Right hindlimb (tissue), 1 donor: ENCODE measurements around the gene FUT6.
A peak's percentile ranks its signal among the peaks of the same experiment; 100 is the strongest.
"Not testable (repeated sequence)": the region's sequence is repeated elsewhere in the genome, so short reads cannot be mapped to it uniquely, and the experiment has no call there.

Experiments used
- DNase-seq: peaks from one replicate; pipeline ENCODE4 v3.0.0-alpha.2; 2018

Gene FUT6, protein sequence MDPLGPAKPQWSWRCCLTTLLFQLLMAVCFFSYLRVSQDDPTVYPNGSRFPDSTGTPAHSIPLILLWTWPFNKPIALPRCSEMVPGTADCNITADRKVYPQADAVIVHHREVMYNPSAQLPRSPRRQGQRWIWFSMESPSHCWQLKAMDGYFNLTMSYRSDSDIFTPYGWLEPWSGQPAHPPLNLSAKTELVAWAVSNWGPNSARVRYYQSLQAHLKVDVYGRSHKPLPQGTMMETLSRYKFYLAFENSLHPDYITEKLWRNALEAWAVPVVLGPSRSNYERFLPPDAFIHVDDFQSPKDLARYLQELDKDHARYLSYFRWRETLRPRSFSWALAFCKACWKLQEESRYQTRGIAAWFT

DNA sequence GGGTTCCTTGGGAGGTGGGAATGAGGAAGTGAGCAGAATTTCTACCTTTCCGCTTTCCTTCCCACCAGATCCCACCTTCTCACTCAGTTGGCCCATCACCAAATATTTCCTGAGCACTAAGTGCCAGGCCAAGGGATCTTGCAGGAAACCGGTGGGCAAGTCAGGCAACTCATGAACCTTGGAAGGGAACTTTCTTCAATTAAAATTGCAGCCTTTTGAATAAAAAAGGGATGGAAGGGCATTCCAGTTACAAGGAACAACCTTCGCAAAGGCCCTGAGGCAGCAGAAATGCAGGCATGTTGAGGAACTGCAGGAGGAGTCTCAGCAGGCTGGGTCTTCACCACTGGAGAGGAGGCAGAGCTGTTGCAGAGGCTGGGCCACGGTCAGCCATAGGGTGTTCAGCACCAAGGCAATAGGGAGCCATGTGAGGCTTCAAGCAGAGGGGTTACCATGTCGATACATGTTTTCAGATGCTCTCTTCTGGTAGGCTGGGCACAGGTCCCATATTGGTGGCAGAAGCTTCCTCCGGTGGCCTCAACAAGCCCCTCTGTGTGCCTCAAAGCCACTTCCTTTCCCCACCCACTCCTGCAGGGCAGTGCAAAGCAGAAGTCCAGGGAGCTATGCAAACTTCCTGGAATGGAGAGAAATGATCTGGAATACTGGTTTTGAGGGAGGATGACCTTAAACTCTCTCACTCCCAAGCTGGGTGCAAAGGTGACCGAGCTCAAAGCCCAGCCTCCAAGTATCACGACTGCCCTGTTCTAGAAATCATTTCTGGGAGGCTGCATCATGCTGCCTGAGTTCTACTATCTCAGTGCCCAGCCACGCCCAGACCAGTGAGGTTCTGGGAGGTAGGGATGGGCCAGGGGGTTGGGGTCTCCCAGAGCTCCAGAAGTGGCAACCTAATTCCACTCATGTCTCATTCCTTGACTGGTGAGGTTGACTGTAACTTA is at the start of gene FUT6:
FUT6 (minus strand) TSS at position 638 of the 953 bp plus-strand sequence. CDS start 7,135 bp downstream, outside the sequence.
- no peak for DNase-seq

DNA sequence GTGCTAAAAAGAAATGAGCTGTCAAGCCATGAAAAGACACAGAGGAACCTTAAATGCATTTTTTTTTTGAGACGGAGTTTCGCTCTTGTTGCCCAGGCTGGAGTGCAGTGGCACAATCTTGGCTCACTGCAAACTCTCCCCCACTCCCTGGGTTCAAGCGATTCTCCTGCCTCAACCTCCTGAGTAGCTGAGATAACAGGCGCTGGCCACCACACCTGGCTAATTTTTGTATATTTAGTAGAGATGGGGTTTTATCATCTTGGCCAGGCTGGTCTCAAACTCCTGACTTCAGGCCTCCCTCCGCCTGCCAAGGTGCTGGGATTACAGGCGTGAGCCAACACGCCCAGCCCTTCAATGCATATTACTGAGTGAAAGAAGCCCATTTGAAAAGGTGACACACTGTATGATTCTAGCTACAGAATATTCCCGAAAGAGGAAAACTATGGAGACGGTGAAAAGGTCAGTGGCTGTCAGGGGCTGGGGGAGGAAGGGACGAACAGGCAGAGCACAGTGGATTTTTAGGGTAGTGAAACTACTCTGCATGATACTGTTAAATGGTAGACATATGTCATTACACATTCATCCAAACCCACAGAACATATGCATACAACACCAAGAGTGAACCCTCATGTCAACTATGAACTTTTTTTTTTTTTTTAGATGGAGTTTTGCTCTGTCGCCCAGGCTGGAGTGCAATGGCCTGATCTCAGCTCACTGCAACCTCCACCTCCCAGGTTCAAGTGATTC is 44.7 kb upstream of the FUT6 start:
- not testable (repeated sequence) for DNase-seq

DNA sequence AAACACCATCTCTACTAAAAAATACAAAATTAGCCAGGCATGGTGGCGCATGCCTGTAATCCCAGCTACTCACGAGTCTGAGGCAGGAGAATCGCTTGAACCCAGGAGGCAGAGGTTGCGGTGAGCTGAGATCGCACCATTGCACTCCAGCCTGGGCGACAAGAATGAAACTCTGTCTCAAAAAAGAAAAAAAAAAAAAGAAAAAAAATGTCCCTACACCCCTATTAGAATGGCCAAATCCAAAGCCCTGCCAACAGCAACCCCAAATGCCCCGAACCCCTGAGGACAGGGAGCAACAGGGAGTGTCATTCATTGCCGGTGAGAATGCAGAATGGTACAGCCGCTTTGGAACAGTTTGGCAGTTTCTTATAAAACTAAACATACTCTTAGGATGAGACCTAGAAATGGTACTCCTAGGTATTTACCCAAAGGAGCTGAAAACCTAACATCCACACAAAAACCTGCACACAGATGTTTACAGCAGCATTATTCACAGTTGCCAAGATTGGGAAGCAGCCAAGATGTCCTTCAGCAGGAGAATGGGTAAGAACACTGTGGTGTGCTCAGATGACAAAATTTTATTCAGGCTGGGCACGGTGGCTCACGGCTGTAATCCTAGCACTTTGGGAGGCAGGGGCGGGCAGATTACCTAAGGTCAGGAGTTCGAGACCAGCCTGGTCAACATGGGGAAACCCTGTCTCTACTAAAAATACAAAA is 43.8 kb upstream of the FUT6 start:
- DNase-seq: not testable (repeated sequence)

DNA sequence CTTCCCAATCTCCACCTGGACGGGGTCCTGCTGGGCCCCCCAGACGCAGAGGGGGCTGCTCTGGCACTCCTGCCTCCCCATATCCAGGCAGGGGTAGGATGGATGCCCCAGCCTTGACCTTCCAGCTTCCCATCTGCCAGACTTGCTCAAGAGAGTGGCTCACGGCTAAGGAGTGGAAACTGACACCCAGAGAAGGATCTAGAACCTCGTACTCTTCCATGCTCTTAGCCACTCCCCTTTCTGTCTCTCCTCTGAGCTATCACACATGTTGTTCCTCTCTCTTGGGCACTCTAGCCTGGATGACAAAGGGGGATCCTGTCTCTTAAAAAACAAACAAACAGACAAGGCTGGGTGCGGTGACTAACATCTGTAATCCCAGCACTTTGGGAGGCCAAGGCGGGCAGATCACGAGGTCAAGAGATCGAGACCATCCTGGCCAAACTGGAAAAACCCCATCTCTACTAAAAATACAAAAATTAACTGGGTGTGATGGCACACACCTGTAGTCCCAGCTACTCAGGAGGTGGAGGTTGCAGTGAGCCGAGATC is 43.0 kb upstream of the FUT6 start:
- DNase-seq: no peak

DNA sequence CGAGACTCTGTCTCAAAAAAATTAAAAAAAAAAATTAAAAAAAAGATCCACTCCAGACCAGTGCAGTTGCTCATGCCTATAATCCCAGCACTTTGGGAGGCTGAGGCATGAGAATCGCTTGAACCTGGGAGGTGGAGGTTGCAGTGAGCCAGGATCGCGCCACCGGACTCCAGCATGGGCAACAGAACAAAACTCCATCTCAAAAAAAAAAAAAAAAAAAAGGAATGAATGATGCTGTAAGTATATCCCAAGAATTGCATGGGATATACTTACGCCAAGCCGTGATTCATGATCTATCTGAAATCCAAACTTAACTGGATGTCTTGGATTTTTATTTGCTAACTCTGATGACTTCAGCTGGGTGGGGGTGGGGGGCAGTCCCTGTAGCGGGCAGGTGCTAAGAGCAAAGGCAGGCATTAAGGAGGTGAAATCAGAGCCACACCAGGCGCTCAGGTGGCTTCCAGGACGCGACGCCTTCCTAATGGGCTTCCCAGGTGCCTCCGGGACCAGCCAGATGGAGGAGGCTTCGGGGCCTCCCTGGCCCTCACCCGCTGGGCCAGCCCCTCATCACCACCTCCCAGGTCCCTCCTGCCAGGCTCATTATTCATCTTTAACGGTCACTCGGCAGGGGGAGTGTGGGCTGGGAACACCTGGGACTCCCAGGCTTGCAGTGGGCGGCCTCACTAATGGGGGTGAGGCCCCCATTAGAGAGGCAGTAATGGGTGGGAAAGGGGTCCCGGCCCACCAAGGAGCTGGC is 42.2 kb upstream of the FUT6 start:
- no peak for DNase-seq

DNA sequence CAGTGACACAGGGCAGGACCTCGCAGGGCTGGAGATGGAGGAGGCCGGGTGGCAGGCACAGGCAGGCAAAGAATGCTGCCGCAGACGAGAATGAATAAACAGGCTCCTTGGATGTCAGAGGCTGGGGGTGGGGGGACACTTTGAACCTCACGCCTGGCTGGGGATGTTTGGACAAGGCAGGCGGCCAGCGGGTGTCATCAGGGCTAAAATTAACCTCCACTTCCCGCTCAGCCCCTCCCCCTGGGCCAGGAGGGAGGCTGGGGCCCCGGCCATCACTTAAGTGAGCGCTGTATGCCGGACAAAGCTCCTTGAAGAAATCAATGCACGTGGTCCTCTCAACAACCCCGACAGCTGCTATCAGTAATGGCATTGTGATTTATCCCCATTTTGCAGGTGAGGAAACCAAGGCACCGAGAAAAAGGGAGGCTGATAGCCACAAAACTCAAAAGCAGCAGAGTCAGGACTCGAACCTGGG is 41.1 kb upstream of the FUT6 start:
- DNase-seq: peak; percentile 86

DNA sequence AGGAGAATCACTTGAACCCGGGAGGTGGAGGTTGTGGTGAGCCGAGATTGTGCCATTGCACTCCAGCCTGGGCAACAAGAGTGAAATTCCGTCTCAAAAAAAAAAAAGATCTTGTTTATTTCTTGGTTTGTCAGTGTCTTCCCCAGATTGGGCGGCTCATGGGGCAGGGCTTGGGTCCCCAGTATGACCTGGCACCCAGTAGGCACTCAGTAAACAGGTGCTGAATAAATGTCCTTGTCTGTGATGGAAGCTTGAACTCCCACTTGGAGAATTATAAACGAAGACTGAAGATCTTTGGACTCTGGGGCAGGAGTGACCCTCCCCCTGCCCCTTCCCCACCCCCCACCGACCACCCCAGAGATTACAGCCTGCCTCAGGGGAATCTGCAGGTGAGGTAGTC is 40.7 kb upstream of the FUT6 start:
- no peak for DNase-seq

DNA sequence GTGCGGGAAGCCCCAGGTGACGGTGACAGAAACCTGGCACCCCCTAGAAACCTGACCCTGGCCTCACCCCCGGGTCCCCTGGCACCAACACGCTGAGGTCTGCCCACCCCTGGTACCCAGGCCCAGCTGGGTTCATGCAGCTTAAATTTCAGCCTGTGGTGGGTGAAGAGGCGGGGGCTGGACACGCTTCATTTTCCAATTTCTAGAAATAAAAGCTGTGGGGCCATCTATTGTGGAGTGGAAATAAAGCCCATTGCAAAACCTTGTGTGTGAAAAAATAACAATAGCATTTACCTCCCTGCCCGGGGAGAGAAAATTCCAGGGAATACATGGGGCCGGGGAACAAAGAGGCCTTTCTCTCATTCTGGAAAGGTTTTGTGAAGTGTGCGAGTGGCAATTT is 38.4 kb upstream of the FUT6 start:
- DNase-seq: no peak

DNA sequence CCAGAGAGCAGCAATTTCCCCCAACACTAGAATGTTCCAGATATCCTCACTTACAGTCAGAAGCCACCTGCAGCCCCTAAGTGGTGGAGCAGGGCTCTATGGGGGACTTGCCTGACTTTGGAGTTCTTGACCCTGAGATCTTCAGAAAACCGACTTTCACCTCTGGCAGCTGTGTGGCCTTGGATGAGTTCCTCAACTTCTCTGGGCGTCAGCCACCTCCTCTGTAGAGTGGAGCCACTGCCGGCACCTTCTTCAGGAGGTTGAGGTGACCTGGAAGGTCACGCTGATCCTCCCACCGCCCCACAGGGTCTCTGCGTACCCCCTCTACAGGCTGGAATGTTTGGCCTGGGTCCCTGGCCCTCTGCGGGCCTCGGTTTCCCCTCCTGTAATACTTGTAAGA is 37.9 kb upstream of the FUT6 start:
- DNase-seq: no peak

DNA sequence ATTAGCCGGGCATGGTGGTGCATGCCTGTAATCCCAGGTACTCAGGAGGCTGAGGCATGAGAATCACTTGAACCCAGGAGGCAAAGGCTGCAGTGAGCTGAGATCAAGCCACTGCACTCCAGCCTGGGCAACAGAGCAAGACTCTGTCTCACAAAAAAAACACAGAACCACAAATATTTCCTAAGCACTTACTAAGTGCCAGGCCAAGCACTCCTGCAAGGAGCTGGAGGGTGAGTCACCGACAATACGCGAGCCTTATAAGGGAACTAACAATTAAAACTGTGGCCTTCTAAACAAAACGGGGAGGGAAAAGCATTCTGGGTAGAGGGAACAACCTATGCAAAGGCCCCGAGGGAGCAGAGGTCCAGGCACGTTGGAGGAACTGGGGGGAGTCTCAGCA is 35.0 kb upstream of the FUT6 start:
- not testable (repeated sequence) for DNase-seq

DNA sequence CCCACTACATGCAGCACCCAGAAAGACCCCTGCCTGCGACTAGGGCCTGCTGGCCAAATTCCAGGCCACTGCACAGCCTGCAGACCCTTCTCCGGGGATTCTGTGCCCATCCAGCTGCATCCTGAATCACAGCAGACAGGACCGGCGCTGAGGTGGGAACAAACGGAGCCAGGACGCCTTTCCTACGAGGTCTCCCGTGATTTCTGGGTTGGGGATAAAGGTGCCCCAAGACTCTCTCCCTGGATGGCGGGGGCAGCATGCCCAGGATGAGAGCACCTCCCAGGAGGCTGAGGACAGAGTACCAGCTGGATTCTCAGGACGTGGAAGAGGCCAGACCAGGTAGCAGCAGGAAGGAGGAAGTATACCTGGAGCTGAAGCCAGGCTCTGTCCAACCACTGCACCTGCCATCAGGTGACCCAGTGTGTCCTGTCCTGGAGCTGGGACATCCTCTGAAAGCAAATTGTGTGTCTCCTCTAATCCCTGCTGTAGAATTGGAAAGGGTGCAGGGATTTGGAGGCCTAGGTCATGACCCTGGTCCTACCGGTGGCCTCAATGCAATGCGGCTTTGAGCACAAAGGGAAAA is 34.2 kb upstream of the FUT6 start:
- no peak for DNase-seq

DNA sequence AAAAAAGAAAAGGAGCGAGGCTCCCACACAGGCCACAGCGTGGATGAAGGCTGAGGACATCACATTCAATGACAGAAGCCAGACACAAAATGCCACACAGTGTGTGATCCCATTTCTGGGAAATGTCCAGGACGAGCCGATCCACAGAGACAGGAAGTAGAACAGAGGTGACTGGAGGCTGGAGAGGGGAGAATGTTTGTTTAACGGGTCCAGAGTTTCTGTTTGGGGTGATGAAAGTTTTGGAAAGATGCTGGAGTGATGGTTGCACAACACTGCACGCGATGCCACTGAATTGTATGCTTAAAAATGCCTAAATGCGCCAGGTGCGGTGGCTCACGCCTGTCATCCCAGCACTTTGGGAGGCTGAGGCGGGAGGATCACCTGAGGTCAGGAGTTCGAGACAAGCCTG is 31.5 kb upstream of the FUT6 start:
- DNase-seq: no peak

DNA sequence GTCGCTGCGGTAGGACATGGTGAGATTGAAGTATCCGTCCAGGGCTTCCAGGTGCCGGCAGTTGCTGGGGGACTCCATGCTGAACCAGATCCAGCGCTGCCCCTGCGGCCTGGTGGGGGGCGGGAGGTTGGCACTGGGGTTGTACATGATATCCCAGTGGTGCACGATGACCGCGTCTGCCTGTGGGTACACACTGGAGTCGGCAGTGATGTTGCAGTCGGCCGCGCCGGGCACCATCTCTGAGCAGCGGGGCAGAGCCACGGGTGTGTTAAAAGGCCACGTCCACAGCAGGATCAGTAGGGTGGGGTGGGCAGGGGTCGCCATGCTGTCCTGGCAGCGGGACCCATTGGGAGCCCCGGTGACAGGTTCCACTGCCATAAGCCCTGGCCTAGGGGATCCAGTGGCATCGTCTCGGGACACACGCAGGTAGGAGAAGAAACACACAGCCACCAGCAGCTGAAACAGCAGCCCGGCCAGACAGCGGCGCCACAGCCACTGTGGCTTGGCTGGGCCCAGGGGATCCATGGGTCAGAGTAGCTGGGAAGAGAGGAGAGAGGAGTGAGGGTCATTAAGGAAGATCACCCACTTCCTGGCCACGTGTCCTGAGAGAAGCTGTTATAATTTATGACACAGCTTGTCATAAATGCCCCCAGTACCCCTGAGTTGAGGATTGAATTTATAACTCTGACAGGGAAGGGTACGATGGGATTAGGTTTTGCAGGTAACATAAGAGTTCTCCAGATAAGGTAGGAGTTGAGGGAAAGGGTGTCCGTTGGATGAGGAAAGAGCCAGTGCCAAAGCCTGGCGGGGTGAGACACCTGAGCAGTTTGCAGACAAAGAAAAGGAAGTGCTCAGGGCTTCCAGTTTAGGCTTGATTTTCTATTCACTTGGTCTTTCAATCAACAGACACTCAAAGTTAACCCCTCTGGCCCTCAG is 28.0 kb upstream of the FUT6 start:
- no peak for DNase-seq

DNA sequence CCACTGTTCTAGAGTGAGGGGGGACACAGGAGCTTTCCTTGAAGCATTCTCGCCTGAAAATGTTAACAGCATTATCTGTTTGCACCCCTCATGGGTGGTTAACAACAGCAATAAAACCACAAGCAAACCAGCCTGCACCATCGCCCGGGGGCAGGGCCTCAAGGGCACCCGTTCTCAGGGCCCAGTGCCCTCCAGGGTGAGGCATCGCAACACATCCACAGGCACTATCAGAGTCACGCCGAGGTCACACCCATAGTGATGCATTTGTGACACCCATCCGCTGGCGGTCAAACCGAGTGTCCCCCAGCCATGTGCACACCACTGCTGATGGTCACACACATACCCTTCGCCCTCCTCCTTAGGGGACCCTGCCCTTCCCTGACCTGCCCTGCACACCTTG is 26.3 kb upstream of the FUT6 start:
- DNase-seq: no peak

DNA sequence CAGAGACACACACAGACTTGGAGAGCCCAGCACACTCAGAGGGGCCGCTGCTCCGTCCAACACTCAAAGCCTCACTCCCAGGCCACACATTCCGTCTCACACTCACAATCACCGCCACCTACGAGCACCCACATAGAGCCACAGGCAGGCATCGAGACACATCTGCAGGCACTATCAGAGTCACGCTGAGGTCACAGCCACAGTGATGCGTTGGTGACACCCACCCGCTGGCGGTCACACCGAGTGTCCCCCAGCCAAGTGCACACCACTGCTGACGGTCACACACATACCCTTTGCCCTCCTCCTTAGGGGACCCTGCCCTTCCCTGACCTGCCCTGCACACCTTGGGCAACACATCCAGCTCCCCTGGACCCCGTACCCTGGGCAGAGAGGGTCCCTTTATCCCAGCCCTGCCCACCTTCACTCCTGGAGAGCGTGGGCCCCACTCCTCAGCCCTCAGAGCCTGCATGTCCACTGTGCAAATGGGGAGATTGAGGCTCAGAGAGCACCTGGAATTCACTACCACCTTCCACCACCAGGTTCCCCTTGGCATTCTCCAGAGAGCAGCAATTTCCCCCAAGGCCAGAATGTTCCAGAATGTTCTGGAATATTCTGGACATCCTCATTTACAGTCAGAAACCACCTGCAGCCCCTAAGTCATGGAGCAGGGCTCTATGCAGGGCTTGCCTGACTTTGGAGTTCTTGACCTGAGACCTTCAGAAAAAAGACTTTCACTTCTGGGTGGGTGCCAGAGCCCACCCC is 25.4 kb upstream of the FUT6 start:
- no peak for DNase-seq

DNA sequence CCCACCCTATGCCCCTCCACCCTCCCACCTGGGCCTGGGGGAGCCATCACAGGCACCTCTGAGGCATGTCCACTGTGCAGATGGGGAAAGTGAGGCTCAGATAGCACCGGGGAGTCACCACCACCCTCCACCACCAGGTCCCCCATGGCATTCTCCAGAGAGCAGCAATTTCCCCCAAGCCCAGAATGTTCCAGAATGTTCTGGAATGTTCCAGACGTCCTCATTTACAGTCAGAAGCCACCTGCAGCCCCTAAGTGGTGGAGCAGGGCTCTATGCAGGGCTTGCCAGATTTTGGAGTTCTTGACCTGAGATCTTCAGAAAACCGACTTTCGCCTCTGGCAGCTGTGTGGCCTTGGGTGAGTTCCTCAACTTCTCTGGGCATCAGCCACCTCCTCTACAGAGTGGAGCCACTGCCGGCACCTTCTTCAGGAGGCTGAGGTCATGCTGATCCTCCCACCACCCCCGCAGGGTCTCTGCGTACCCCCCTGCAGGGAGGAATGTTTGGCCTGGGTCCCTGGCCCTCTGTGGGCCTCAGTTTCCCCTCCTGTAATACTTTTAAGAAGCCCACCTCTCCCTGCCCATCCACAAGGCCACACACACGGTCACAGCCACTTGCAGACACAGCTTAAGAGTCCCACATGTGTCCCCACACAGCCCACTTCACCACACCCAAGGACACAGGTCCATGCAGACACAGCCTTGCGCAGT is 24.7 kb upstream of the FUT6 start:
- no peak for DNase-seq

DNA sequence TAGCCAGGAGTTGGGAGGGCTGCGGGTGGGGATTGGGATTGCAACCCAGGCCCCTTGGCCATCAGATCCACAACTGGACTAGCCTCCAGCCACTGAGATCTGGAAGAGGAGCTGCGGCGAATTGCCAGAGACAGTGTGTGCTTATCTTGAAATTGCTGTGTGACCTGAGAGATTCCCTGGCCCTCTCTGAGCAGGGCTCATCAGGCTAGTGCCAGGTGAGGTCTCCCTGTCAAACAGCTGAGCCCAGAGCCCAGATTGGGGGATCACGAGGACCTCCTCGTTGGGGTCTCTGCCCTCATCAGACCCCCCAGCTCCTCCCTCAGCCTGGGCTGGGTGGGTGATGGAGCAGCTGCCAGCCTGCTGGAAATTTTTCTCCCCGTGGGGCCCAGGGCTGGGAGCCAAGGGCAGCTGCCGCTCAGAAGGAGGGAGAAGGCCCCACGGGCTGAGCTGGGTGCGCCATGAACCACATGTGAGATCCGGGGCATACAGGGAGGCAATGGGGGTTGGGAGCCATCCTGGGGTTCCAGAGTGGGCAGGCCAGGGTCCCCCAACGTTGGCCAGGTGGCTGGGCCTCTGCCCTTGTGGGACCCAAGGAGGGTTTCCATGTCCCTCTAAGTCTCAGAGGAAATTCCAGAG is 23.6 kb upstream of the FUT6 start:
- no peak for DNase-seq
